DMS 273 (cell line): ENCODE data around the gene SLC9A9.
"Not testable (repeated sequence)": the region's sequence is repeated elsewhere in the genome, so short reads cannot be mapped to it uniquely, and the experiment has no call there.

Experiments
- DNase-seq: peaks from one replicate; lab custom pipeline; 2025; ENCODE audit not compliant: unreplicated experiment; lab: John Stamatoyannopoulos, UW

Gene SLC9A9

DNA sequence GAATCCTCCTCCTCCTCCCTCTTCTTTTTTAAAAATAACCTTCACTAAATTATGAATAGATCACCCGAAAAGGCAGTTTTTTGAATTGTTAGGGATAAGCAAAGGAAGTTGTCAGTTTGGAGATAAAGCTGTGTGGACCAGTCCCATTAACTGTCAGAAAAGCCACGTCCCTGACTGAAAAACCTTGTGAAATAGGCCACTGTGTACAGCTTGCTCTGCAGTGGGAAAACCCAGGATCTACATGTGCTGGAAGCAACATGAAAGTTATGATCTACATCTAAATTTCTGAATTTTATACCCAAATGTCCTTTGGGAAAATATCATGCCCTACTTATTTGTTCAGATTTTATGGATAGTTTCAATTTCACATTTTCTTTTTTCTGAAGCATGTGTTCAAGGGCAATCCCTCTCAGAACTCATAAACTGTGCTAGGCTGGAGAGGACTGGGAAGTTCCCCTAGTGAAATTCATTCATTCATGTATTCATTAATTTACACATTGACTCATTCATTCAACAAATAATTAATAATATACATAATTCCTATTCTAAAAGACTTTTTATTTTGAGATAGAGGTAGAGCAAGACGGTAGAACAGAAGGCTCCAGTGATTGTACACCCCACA is 149.5 kb downstream of the SLC9A9 start:
- DNase-seq: no peak

DNA sequence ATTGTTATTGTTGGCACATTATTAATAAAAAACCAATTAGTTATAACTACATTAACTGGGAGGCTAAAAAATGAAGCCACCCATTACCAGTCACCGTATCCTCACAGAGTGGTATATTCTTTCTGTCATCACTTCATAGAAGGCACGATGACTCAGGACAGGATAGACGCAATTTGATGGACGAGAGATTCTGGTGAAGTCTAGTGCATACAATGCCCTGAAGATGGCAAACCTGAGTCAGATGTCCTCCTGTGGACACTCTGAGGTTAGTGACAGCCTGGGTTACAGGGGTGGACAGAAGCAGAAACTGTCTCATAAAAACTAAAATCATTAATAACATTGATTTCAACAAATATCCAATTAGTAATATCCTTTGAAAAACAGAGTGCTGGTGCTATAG is 150.3 kb downstream of the SLC9A9 start:
- no peak for DNase-seq

DNA sequence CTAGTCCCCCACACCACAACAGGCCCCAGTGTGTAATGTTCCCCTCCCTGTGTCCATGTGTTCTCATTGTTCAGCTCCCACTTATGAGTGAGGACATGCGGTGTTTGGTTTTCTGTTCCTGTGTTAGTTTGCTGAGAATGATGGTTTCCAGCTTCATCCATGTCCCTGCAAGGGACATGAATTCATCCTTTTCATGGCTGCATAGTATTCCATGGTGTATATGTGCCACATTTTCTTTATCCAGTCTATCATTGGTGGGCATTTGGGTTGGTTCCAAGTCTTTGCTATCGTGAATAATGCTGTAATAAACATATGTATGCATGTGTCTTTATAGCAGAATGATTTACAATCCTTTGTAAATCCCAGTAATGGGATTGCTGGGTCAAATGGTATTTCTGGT is 152.9 kb downstream of the SLC9A9 start:
- DNase-seq: not testable (repeated sequence)

DNA sequence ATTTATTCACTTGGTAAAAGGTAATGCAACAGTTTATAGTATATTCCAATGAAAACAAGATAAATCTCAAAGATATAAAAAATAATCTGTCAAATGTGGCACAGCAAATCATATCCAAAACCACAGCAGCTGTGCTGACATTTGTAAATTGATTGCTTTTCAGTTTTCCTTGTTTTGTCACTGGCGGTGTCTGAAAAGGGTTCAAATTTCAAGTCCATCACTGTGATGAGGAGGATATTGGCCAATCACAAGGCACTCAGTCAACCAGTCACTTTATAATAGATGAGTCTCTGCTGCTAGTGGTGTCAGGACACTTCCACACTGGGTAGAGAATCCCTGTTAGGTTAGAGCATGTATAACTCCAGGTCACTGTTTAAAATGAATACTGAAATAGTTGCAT is 154.8 kb downstream of the SLC9A9 start:
- DNase-seq: no peak

DNA sequence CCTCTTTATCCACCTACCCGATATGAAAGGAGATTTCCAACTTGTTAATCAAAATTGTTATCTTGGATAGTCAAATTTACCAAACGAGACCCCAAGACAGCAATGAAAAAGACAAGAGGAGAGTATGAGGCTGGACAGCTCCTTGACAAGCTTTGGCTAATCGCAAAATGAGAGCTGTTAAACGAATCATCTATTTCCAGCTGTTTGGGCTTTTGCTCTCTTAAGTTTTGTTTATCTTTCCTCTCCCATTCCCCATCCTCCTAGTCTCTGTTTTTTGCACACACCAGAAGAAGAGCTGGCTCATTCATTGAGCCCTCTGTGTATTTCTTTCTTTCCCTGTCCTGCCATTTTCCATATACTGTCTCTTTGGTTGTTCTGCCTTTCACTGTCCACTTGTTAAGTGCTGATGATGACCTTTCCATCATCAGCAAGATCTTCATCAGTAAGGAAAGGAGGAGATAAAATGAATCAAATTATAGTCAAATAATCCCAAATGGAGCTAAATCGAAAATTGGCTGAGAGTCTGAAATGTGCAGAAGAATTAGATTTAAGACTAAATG is 161.6 kb downstream of the SLC9A9 start:
- DNase-seq: no peak

DNA sequence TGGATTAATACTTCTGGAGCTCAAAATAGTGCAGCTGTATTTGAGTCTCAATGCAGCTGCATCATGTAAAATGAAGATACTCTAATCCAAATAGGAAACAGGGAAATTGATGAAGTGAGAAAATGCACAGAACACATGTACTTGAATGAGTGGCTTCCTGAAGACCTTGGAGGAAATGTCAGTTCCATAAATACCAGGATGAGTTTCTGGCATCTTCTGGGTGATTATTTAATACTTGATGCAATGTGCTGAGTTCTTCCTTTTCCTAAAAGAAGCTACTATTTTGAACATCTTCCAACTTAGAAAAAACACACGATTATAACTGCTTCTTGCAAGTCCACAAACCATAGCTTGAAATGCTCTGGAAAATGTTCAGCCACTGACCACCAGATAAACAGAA is 162.8 kb downstream of the SLC9A9 start:
- no peak for DNase-seq

DNA sequence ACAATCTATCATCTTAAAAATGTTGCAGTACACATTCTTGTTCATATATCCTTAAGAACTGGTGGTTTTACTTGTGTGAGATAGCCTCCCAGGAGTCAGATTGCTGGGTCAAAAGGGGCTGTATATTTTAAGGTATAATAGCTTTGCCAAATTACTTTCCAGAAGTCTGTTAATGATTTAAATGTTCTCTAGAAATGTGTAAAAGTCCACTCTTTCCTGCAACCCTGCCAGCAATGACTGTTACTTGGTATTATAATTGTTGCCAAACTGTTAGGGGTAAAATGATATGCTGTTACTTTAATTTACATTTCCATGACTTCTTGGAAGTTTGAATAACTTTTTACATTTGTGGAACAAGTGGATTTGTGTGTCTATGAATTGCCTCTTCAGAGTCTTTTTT is 170.8 kb downstream of the SLC9A9 start:
- no peak for DNase-seq

DNA sequence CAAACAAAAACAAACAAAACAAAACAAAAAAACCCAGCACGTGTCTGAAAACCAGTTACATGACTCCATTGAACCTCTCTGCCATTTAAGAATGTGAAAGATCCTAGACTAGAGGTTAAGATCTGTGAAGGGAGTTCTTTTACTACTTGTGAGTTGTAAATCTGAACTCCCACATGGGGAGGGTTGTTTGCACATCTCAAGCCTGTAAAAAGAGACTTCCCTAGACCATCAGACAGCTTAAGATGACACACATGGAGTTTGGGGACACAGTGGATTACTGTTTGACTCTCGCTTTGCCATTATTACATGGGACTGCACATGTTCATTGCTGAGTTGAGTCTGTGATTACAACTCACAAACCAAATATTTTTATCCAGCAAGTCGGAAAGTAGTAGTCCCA is 171.5 kb downstream of the SLC9A9 start:
- no peak for DNase-seq

DNA sequence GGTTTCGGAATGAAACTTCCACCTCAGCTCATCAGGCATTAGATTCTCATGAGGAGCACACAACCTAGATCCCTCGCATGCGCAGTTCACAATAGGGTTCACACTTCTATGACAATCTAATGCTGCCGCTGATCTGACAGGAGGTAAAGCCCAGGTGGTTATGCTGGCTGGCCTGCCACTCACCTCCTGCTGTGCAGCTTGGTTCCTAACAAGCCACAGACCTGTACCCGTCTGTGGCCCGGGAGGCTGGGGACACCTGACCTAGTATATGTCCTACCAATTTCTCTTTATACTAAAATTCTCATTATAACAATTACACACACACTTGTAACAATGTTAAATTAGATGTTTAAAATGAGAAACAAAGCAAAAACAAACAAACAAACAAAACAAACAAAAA is 172.2 kb downstream of the SLC9A9 start:
- no peak for DNase-seq

DNA sequence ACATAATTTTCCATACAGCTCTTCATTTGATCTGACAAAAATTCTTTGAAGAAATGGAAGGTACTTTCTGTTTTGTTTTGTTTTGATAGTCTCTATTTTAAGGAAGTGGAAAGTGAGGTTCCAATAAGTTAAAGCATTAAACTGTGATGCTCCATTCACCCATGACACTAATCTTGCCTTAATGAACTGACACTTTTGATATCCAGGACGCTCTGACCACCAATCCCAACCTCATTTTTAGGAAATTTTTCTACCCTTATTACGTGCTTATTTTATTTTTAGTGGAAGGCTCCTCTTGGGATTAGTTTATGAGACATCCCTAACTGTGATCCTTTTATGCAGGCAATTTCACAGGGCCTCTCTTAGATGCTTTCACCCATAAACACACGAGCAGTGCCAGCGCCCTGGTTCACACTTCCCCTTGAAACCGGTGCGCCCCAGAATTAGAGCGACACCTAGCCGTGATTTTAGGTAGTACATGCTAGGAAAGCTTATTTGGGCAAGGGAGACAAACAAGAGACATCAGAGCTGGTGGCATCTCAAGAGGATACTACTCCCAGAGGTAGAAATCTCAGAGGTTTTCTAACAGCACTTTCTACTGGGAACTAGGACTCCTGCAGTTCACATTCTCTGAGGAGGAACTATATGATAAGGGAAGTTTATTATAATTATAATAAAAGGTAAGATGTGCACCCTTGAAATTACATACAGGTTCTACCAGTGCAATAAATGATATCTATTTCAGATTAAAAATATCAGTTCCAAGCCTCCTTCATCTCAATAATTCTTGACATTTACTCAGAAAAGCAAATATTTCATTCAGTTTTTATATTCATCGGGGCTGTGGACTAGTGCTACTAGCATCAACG is 173.9 kb downstream of the SLC9A9 start:
- peak; percentile 94 for DNase-seq

DNA sequence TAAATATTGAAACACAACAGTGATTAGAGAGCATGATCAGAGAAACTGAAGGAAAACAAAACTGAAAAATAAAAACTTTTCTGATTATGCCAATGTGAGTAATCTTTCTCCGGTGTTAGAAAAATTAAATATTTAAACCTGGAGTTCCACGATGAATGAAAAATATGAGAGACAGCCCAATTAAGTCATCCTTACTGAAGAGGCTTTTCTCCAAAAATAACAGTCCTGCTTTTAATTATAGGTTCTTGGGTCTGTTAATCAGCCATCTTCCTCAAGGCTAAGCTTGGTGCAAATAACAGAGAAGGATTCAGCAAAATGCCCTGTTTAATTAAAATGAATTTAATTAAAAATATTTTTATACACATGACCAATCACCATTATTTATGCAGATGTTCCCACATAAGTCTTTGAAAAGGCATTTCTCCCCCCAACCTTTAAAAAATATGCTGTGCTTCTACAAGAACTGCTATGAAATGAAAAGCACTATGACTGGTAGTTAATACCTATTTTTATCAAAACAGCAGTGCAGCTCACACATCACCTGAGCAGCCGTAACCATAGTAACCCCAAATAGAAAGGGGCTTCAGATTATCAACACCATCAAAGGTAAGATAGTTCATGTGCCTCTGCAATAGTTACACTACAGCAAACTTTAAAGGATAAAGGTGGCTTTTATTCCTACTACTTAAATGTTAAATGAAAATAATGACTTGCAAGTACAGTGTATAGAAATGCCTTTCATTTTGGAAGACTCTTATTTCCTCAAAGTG is 175.7 kb downstream of the SLC9A9 start:
- no peak for DNase-seq

DNA sequence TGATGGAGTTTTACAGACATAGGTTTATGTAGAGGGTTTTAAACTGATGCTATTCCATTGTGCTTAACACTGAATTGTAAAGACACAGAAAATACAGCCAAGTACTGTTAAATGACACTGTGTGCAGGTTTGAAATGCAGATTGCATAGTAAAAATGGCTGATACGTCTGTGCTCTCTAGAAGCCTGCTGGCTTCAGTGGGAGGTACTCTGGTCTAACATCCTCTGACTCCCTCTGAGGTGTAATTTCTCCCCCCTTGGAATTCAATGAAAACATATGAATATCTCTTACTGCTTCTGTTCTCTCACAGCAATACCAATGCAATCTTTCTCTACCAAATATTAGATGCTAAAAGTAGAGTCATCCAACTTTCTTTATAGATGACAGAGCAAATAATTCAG is 176.6 kb downstream of the SLC9A9 start:
- no peak for DNase-seq

DNA sequence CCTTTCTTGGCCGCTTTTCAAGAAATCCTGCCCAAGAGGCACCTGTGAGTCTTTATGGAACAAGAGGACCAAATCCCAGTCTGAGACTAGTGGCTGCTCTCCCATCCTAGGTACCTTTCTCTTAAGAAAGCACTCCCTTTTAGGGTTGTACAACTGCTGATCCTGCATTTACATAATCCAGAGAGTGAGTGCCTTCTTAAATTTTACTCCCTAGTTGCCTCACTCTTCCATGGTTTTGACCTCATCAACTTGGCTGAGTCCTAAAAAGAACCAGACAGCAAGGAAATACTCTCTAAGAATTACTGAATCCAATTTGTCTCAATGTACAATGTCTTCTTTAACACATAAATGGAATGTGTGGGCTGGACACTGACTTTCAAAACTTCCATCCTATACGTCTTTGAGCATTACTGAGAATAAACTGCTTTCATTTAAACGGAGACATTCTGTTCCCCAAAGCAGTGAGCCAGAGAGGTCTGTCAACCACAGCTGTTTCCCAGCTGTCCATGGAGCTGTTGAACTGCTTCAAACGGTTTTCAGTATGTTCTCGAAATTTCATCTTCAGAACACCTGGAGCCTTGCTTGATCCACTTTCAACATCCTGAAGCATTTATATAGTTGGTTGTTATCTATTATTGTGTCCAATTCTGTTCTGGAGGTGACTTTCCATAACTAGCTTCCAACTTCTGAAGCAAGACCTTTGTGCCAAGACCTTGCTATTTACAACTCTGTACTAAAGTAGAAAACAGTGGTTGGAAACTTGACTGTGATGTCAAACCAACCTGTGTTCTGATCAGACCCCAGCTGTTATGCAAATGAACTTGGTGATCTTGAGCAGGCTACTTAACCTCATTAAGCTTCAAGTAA is 179.1 kb downstream of the SLC9A9 start:
- DNase-seq: peak; percentile 33

DNA sequence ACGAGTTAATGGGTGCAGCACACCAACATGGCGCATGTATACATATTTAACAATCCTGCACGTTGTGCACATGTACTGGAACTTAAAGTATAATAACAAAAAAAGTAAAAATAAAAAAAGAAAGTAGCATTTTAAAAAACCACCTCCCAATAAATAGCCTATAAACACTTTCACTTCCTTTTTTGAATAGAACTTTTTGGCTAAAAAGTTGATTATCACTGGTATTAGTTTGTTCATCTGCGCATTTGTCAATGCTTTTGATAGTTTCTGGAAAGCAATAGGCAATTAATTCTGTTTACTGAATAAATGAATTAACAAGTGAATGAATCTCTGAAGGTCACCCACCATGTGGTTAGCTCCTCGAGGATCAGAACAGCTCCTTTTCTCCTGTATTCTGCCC is 179.9 kb downstream of the SLC9A9 start:
- DNase-seq: no peak

DNA sequence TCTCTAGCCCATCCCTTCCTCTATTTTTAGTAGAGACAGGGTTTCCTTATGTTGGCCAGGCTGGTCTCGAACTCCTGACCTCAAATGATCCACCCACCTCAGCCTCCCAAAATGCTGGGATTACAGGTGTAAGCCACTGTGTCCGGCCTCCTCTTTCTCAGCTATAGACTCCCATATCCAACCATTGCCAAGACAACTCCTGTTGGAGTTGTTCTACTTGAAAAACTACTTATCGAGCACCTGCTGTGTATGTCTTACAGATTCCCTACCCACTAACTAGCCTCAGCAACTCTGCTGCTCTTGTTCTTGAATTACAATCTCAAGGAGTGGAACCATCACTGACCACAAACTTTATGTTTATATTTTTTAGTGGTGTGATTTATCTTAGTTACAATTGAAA is 186.6 kb downstream of the SLC9A9 start:
- DNase-seq: no peak

DNA sequence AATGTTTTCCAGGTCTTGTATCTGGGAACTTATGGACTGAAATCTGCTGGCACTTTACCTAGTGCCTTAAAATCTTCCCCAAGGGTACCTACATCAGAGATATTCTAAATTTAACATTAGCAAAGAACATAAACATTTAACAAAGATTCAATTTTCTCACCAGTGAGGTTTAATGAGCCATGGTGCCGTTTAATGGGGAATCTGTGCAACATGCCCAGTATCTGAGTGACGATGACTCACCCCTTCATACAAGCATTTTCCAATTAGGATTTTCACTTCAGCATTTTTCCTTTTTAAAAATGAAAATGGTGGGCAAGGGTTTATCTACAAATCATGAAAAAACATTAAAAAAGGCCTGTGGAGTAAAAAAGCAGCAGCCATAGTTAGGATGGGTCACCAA is 189.4 kb downstream of the SLC9A9 start:
- DNase-seq: no peak

DNA sequence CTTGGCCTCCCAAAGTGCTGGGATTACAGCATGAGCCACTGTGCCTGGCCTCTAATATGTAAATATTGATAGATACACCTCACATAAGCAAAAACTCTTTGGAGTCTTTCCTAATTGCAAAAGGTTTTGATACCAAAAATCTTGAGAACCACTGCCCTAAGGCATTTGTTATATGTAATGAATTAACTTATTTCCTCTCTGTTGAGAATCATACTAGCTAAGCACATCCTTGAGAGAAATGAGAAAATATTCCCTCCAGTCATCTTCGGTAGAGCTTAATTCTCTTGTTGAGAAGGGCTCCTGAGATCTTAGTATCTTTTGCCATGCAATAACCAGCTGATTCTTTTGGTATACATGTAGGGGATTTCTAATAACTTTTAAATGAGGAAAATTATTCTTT is 190.2 kb downstream of the SLC9A9 start:
- no peak for DNase-seq

DNA sequence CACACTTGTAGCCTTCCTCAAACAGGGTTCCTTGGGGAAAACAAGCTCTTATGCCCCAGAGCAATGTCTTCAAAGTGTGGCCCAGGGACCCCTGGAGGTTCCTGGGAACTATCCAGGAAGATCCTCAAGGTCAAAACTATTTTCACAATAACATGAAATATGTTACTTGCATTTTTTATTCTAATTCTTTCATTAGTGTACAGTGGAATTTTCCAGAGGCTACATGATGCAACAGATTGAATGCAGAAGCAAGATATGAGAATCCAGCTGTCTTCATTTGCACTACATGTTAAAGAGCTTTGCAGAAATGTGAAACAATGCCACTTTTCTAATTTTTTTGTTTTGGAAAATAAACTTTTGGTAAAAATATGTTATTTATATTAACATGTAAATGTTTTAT is 190.9 kb downstream of the SLC9A9 start:
- DNase-seq: no peak

DNA sequence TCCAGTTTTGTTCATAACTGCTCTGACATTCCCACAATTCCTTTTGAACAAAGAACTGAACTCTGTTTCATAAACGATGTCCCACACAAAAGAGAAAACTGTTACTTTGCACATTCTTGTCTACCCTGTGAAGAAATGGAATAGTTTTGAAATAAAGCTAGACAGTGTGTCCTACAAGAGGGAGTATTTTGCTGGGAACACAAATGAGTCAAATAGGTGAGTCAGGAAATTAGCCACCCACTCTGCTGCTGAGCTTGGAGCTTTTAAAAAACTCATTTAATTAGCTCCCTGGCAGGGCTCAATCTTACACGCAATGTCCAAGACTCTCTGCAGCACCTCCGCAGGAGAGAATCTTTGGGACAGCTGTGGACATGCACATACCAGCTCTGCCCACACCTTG is 193.4 kb downstream of the SLC9A9 start:
- no peak for DNase-seq

DNA sequence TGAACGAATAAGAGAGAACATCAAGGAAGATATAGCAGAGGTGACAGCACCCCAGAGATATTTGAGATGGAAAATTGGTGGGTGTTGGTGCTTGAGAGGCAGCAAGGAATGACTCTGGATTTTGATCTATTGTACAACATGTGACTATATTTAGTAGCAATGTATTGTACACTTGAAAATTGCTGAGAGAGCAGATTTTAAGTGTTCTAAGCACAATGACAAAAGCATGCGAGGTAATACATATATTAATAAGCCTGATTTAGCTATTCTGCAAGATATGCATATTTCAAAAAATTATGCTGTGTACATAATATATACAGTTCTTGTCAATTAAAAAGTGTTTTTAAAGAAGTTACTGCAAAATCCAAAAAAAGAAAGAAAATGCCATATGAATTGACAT is 194.3 kb downstream of the SLC9A9 start:
- DNase-seq: no peak

DNA sequence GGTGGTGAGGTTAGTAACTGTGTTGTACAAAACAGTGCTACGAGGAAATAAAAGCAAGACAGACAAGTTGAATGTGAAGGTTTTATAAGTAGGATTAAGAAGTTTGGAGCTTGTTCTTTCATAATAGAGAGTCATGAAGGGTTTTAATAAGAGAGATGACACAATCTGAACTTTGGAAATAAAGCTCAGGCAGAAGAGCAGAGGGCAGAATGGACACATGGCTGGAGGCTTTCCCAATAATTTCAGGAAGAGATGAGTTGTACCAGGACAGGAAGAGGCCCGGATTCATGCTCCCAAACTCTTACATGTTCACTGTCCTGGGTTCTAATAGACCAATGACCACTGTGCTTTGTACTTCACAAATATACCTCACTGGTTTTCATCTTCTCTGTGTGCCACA is 194.8 kb downstream of the SLC9A9 start:
- DNase-seq: no peak
